Fibroblast of mammary gland (primary cell): ENCODE measurements around the gene CDK5RAP2.
A peak's percentile ranks its signal among the peaks of the same experiment; 100 is the strongest.

Source experiments
- DNase-seq: peaks from one replicate; pipeline ENCODE4 v3.0.0-alpha.2; 2010; ENCODE audit warnings: low read depth
- H3K4me3 ChIP-seq: 2 replicates; pipeline ENCODE4 v1.5.1; 2011; ENCODE audit warnings: low read depth, mild to moderate bottlenecking, low read length, moderate library complexity; ENCODE audit not compliant: control insufficient read depth
- TF ChIP-seq, protein P1 (sequence below): conservative IDR thresholded peaks from 2 replicates; pipeline ENCODE4 v1.5.1; 2011; ENCODE audit warnings: low read depth, low read length, inconsistent platforms; ENCODE audit not compliant: control insufficient read depth, insufficient read depth

The CDK5RAP2 gene

DNA sequence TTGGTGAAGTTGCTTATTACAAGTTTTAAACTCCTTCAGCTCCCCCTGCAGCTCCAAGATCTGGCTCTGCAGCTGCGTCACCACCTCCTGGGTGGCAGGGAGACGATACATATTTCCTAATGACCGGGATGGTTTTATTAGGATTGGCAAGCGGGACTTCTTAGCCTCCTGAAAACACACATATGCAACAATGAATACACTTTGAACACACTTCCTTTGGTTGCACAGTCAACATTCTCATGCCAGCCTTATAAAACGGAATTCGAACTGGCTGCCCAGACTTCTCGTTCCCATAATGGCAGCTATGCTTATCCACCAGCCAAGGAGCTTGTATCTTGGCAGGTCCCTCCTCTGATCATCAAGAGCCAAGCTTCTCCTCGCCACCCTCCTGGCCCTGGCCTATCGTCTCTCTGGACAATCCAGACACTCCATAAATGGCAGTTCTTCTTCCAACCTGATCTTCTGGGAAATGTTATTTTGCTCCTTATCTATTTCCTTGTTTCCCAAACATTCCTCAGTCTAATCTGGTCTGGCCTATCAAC lies 131.9 kb downstream of the CDK5RAP2 start:
- no peak for DNase-seq
- TF ChIP-seq, protein P1, sequence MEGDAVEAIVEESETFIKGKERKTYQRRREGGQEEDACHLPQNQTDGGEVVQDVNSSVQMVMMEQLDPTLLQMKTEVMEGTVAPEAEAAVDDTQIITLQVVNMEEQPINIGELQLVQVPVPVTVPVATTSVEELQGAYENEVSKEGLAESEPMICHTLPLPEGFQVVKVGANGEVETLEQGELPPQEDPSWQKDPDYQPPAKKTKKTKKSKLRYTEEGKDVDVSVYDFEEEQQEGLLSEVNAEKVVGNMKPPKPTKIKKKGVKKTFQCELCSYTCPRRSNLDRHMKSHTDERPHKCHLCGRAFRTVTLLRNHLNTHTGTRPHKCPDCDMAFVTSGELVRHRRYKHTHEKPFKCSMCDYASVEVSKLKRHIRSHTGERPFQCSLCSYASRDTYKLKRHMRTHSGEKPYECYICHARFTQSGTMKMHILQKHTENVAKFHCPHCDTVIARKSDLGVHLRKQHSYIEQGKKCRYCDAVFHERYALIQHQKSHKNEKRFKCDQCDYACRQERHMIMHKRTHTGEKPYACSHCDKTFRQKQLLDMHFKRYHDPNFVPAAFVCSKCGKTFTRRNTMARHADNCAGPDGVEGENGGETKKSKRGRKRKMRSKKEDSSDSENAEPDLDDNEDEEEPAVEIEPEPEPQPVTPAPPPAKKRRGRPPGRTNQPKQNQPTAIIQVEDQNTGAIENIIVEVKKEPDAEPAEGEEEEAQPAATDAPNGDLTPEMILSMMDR: no peak
- no peak overlapping the region for H3K4me3 ChIP-seq

DNA sequence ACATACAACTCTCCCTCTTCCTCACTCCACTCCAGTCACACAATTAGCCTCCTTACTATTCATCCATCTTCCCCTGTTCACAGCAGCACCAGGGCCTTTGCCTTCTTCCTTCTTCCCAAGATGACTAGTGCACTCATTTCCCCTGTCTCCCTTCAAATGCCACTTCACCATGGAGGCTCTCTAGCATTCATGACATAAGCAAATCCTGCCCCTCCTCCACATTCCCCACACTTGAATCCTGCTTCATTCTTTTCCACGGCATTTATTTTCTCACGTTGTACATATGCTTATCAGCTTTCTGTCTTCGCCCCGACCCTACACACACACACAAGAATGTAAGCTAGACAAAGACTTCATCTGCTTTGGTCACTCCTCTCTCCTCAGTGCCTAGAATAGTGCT lies 133.3 kb downstream of the CDK5RAP2 start:
- H3K4me3 ChIP-seq: no peak overlapping the region
- TF ChIP-seq, protein P1: no peak
- DNase-seq: no peak

DNA sequence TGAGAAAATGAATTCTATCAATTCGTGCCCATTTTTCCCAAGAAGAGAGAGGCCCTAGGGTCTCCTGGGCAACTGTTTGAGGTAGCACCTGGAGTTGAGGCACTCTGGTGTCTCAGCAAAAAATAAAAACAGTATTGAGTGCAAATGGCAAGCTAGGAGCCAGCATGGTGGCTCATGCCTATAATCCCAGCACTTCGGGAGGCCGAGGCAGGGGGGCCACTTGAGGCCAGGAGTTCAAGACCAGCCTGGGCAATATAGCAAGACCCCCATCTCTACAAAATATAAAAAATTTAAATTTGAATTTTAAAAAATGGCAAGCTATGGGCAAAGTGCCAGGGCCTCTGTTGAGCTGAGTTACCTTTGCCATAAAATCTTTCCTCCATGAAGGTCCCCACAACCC lies 136.0 kb downstream of the CDK5RAP2 start:
- H3K4me3 ChIP-seq: no peak overlapping the region
- no peak for DNase-seq
- TF ChIP-seq, protein P1: no peak

DNA sequence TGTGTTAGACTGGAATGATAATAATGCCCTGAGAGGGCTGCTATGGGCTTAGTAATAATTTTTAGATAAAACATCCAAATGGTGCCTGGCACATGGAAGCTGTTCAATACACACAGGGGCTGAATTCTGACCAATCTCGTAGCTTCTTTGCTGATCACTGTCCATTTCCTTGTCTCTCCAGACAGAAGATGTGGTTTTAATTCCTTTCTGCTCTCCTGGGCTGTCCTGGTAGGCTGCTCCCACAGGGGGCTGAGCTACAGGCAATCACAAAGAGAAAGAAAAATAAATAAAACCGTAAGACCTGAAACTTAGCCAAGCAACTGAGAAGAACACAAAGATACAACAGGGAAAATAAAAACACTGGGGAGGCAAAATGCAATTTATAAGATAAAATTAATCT lies 136.5 kb downstream of the CDK5RAP2 start:
- DNase-seq: peak; percentile 87
- no peak overlapping the region for H3K4me3 ChIP-seq
- TF ChIP-seq, protein P1: no peak

DNA sequence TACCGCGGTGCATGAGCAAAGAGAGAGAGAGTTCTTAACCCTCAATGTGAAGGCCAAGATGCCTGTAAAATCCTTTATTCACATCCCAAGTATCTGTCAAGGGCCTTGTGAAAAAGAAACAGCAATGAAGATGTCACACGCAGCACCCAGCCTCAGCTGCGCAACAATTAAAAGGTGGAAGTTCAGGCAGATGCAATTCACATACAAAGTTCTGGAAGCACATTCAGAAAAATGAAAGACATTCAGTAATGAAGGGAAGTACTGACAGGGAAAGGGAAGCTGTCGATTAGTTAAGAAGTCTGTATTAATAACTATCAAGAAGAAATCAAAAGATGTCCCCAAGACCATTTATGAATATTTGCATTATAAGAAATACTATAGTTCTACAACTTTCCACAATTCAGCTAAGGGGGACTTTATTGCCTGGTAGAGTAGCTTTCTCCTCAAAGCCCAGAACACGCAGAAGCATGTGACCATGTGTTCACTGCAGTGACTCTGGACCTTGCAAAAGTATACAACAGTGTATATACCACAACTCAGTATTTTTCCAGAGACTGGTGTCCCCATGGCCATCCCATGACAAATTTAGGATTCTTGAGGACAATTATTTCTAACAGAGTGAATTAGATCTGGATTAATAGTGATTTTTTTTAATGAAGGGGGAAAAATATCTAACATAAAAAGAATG lies 137.5 kb downstream of the CDK5RAP2 start:
- TF ChIP-seq, protein P1: no peak
- peak; percentile 45 for DNase-seq
- no peak overlapping the region for H3K4me3 ChIP-seq

DNA sequence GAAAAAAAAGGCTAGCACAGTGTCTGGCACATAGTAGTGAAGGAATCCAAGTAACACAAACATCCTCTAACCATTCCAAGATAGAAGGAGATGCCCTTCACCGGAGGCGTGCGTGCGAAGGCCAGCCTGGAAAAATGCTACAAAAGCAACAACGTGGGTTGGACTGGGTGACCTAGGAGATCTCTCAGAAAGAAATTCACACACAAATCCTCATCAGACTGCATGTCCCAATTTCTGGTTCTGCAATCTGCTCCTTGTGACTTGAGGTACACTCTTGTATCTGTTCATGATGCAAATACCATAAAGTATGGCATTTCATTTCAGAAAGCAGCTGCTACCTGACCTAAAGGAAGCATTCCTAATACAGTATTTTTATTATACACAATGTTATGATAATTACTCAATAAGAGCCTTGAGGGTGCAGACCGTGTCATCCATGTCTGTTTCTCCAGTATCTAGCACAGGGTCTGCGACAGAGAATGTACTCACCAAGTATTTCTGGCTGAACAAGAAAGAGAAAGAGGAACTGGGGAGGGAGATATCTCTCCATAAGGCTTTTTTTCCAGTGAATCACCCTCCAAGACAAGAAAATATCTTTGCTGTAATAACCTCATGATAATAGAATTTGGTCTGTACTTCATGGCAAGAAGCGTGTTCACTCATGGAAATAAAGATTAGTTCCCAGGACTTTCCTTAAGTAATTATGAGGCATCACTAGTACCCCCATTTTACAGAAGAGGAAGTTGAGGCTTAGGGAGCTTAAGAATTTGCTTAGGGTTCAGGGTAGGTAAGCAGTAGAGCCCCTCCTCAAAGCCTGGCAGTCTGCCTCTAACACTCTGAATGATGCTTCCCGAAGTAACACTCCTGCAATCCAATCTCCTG lies 138.3 kb downstream of the CDK5RAP2 start:
- peak; percentile 82 for DNase-seq
- TF ChIP-seq, protein P1: no peak
- no peak overlapping the region for H3K4me3 ChIP-seq
